Placental pericyte (primary cell): ENCODE results near the gene DYNC2H1. TPM values are rescaled to one million over a fixed set of nuclear protein-coding genes. Genes with fewer than 3 reads are reported as not detected.

Source experiments
- small RNA-seq: library from RNA; depleted of rRNA; stranded (forward); fragments of <200 nt; gene quantifications from one replicate; pipeline ENCODE3, GENCODE V24; 2012; ENCODE audit warnings: low replicate concordance
- total RNA-seq: library from RNA; depleted of rRNA; stranded (reverse); fragments of >200 nt; gene quantifications from 2 replicates; pipeline ENCODE4 v1.2.3, GENCODE V29; 2012

The DYNC2H1 gene, protein sequence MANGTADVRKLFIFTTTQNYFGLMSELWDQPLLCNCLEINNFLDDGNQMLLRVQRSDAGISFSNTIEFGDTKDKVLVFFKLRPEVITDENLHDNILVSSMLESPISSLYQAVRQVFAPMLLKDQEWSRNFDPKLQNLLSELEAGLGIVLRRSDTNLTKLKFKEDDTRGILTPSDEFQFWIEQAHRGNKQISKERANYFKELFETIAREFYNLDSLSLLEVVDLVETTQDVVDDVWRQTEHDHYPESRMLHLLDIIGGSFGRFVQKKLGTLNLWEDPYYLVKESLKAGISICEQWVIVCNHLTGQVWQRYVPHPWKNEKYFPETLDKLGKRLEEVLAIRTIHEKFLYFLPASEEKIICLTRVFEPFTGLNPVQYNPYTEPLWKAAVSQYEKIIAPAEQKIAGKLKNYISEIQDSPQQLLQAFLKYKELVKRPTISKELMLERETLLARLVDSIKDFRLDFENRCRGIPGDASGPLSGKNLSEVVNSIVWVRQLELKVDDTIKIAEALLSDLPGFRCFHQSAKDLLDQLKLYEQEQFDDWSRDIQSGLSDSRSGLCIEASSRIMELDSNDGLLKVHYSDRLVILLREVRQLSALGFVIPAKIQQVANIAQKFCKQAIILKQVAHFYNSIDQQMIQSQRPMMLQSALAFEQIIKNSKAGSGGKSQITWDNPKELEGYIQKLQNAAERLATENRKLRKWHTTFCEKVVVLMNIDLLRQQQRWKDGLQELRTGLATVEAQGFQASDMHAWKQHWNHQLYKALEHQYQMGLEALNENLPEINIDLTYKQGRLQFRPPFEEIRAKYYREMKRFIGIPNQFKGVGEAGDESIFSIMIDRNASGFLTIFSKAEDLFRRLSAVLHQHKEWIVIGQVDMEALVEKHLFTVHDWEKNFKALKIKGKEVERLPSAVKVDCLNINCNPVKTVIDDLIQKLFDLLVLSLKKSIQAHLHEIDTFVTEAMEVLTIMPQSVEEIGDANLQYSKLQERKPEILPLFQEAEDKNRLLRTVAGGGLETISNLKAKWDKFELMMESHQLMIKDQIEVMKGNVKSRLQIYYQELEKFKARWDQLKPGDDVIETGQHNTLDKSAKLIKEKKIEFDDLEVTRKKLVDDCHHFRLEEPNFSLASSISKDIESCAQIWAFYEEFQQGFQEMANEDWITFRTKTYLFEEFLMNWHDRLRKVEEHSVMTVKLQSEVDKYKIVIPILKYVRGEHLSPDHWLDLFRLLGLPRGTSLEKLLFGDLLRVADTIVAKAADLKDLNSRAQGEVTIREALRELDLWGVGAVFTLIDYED (N-terminal part only)
- 31.4 and 32.4 TPM in 2 replicates for total RNA-seq

DNA sequence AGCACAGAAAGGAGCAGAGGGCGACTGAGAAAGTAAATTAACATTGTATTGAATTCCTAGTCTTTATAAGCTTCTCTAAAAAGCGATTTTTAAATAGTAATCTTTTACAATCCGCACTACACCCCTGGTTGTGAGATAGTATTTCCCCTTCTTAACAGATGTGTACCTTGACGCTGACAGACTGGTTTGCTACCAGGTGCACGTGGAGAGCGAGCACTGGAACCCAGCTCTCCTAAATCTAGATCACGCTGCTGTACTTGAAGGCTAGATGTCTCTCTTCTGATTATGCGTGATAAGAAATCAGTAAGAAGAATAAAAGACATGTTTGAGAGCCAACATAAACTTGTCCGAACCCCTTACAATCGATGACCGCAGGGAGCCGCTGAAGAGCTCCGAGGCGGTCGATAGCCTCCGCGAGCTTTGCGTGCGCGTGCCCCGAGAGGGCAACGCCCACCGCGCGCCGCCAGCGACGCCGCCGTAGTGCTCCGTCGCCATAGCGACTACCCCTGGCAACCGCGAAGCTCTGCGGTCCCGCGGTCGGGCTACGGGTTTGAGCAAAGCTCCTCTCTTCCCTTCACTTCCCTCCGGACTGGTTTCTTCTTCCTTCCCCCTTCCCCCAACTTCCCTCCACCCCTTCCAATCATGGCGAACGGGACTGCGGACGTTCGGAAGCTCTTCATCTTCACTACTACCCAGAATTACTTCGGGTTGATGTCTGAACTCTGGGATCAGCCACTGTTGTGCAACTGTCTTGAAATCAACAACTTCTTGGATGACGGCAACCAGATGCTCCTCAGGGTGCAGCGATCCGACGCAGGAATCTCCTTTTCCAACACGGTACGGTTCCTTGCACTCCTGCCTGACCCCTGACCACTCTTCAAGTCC lies at the start of gene DYNC2H1:
Gene DYNC2H1 (plus strand): TSS at position 494 of the 885 bp plus-strand sequence. CDS start 149 bp downstream, at position 643.

DNA sequence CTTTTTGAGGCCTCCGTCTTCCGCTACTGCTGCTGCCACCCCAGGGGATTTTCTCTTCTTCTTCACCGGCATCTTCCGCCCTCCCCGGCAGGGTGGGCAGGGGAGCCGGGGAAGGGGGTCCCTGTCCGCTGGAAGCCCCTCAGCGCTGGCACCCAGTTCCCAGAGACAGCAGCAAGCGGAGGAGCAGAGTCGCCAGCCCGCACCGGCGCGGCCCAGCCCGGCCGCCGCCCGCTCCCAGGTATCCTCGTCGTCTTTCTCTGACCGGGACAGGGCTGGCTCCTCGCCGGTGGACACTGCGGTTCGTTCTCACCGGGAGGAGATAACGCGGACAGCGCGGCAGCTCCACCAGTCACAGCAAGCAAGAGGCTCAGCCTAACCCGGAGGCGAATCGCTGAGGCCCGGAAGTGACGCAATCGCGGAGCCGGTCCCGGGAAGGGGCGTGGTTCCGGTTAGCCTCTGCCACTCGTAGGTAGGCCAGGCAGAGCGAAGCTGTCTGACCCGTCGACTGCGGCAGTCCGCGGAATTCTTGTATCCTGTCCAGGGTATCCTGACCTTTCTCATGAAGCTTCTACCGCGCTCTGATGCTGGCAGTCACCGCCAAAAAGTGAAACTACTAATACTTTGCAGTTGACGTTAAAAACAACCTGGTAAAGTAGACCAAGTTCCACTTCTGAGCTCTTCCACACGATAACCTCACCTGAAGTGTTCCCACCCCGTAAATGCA lies 17.3 kb upstream of the DYNC2H1 start, which contains the start of gene DCUN1D5:
Gene DCUN1D5 (minus strand): TSS at position 360 of the 724 bp plus-strand sequence. CDS start 288 bp downstream, at position 72.

Small RNAs within 50 kb of the gene (small RNA-seq; reads per million reads assigned to genes)
- gene AP003461.1, result not detected

Other genes starting within 250 kb of the DYNC2H1 start
- 0.22 and 5.6 TPM in 2 replicates for gene MMP12, start 234.4 kb upstream of the DYNC2H1 start, total RNA-seq
- gene MMP13, start 153.7 kb upstream of the DYNC2H1 start, total RNA-seq, result 0.14 TPM in 1 of 2 replicates, not detected in the other
- gene DCUN1D5, start 17.3 kb upstream of the DYNC2H1 start, total RNA-seq, result 43.5 and 91.5 TPM in 2 replicates